Mesenchymal stem cell (in vitro differentiated cells and primary cell): ENCODE results near the gene ISLR2.

Source experiments
- DNase-seq: peaks from one replicate; pipeline ENCODE4 v3.0.0-alpha.2; 2013
- H2AFZ ChIP-seq: one replicate; pipeline ENCODE4 v1.6.1; 2013; ENCODE audit warnings: low read depth, mild to moderate bottlenecking, control low read depth, inconsistent platforms, low read length, moderate library complexity
- H2AK5ac ChIP-seq: 2 replicates; pipeline ENCODE4 v1.6.1; 2013; ENCODE audit warnings: low read length, moderate library complexity, mild to moderate bottlenecking, inconsistent platforms; ENCODE audit not compliant: severe bottlenecking
- H2BK120ac ChIP-seq: one replicate; pipeline ENCODE4 v1.6.1; 2013; ENCODE audit warnings: low read depth, mild to moderate bottlenecking, inconsistent platforms, low read length, moderate library complexity
- H2BK12ac ChIP-seq, 2 experiments: one replicate each; pipeline ENCODE4 v1.6.1; 2013; ENCODE audit warnings: inconsistent platforms in 2 of 2, low read length in 2 of 2, mild to moderate bottlenecking in 2 of 2, moderate library complexity in 2 of 2, control low read depth in 1 of 2
- H2BK15ac ChIP-seq: one replicate; pipeline ENCODE4 v1.6.1; 2013; ENCODE audit warnings: mild to moderate bottlenecking, low read depth, inconsistent platforms; ENCODE audit not compliant: poor library complexity, severe bottlenecking
- H2BK5ac ChIP-seq: 2 replicates; pipeline ENCODE4 v1.6.1; 2013; ENCODE audit warnings: low read depth, mild to moderate bottlenecking, low read length, control low read depth, inconsistent platforms; ENCODE audit not compliant: poor library complexity, severe bottlenecking
- H3K14ac ChIP-seq, 2 experiments: one replicate each; pipeline ENCODE4 v1.6.1; 2013; ENCODE audit warnings: inconsistent platforms in 2 of 2, low read length in 2 of 2, control low read depth in 1 of 2, mild to moderate bottlenecking in 1 of 2, moderate library complexity in 1 of 2
- H3K18ac ChIP-seq, 2 experiments: one replicate each; pipeline ENCODE4 v1.6.1; 2013; ENCODE audit warnings: inconsistent platforms in 2 of 2, low read length in 2 of 2, control low read depth in 1 of 2, low read depth in 1 of 2, mild to moderate bottlenecking in 1 of 2
- H3K23ac ChIP-seq, 2 experiments: one replicate each; pipeline ENCODE4 v1.6.1; 2013; ENCODE audit warnings: inconsistent platforms in 2 of 2, low read length in 2 of 2, mild to moderate bottlenecking in 2 of 2, moderate library complexity in 2 of 2, control low read depth in 1 of 2
- H3K27ac ChIP-seq: 2 replicates; pipeline ENCODE4 v1.5.1; 2013; ENCODE audit warnings: mild to moderate bottlenecking, moderate library complexity, low read length, control low read depth, inconsistent platforms; ENCODE audit not compliant: poor library complexity, severe bottlenecking
- H3K27me3 ChIP-seq, 2 experiments: 2 replicates each; pipeline versions ENCODE4 v1.6.1 to v1.7.0; 2013; ENCODE audit warnings: low read length in 2 of 2, mild to moderate bottlenecking in 2 of 2, moderate library complexity in 2 of 2, control low read depth in 1 of 2, inconsistent platforms in 1 of 2; ENCODE audit not compliant: control insufficient read depth in 1 of 2, insufficient read depth in 1 of 2
- H3K36me3 ChIP-seq, 2 experiments: 2 replicates each; pipeline versions ENCODE4 v1.6.1 to v1.7.0; 2013; ENCODE audit warnings: low read length in 2 of 2, control low read depth in 1 of 2, inconsistent platforms in 1 of 2, low read depth in 1 of 2, mild to moderate bottlenecking in 1 of 2; ENCODE audit not compliant: insufficient read depth in 2 of 2, control insufficient read depth in 1 of 2
- H3K4ac ChIP-seq, 2 experiments: one replicate each; pipeline ENCODE4 v1.6.1; 2013; ENCODE audit warnings: inconsistent platforms in 2 of 2, low read length in 2 of 2, mild to moderate bottlenecking in 2 of 2, moderate library complexity in 2 of 2, control low read depth in 1 of 2, low read depth in 1 of 2
- H3K4me1 ChIP-seq: 2 replicates; pipeline ENCODE4 v1.6.1; 2013; ENCODE audit warnings: low read depth, low read length, control low read depth; ENCODE audit not compliant: control insufficient read depth, insufficient read depth
- H3K4me2 ChIP-seq: 2 replicates; pipeline ENCODE4 v1.6.1; 2013; ENCODE audit warnings: low read length, mild to moderate bottlenecking, inconsistent platforms; ENCODE audit not compliant: poor library complexity, severe bottlenecking
- H3K4me3 ChIP-seq, 2 experiments: 2 replicates each; pipeline versions ENCODE4 v1.5.1 to v1.7.0; 2013; ENCODE audit warnings: low read length in 2 of 2, mild to moderate bottlenecking in 2 of 2, control low read depth in 1 of 2, low read depth in 1 of 2; ENCODE audit not compliant: insufficient read depth in 1 of 2
- H3K79me1 ChIP-seq: replicated peaks from 2 replicates; pipeline ENCODE4 v1.6.1; 2013; ENCODE audit warnings: mild to moderate bottlenecking, control low read depth, low read length, inconsistent platforms; ENCODE audit not compliant: poor library complexity, severe bottlenecking
- H3K9ac ChIP-seq: 2 replicates; pipeline ENCODE4 v1.7.0; 2013; ENCODE audit warnings: mild to moderate bottlenecking, low read length, moderate library complexity
- H3K9me3 ChIP-seq: 2 replicates; pipeline ENCODE4 v1.7.0; 2013; ENCODE audit warnings: mild to moderate bottlenecking, low read length; ENCODE audit not compliant: control insufficient read depth
- H4K8ac ChIP-seq: one replicate; pipeline ENCODE4 v1.6.1; 2013; ENCODE audit warnings: inconsistent platforms, mild to moderate bottlenecking, low read length, moderate library complexity
- H4K91ac ChIP-seq: one replicate; pipeline ENCODE4 v1.6.1; 2013; ENCODE audit warnings: mild to moderate bottlenecking, low read length, inconsistent platforms
- WGBS: methylation state at CpG from one replicate; pipeline ENCODE4 v1.1.7; 2013; ENCODE audit warnings: mixed read lengths; 5-methylcytosine and 5-hydroxymethylcytosine counted together

Gene ISLR2

DNA sequence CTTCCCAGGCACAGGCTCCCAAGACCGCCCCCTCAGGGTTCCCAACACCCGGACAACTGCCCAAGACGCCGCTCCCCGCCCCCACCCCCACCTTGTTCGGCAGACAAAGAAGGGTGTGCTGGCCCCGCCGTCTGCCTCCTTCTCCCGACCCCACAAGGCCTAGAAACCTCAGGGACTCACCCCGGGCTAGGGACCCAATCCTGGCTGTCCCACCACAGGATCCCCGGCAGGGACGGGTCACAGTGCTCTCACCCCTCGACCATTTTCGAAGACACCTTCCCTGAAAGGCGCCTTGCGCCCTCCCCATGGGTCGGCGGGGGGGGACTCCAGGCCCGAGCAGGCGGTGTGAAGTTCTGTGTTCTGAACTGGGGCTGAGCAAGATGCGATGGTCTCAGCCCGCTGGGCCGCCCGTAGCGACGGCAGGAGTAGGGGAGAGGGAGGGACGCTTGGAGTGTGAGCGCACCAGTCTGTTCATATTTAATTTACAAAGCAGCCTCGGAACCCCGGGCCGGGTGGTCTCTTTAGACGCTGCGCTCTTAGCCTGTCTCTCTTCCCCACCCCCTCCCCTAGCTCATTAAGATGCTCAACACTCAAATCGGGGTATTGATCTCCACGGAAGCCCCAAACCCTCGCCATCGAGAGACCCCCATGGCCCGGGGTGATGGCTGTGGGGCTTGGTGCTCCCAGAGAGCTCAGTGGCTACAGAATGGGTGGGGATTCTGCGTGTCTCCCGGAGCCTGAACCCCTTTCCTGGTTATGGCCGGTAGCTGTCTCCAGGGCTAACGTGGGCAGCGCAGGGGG lies 1.4 kb upstream of the ISLR2 start:
- DNase-seq: no peak
- H2AFZ ChIP-seq: no peak overlapping the region
- no peak overlapping the region for H2BK120ac ChIP-seq
- H3K36me3 ChIP-seq: peaks cover 0 to 8% of the 10 kb centered on the region in 2 experiments
- no peak overlapping the region for H3K9ac ChIP-seq
- H3K79me1 ChIP-seq: no peaks in the 10 kb centered on the region
- no peaks in the 10 kb centered on the region for H3K9me3 ChIP-seq
- WGBS: 2% methylated on average over 40 of the region's 43 CpGs
- no peak overlapping the region for H3K18ac ChIP-seq
- peaks cover 82 to 83% of the 10 kb centered on the region in 2 experiments for H3K27me3 ChIP-seq
- H2BK12ac ChIP-seq: peak overlapping the region in 1 of 2 experiments; percentile 23
- H4K8ac ChIP-seq: no peak overlapping the region
- no peak overlapping the region for H2BK5ac ChIP-seq
- no peak overlapping the region for H3K27ac ChIP-seq
- peak overlapping the region; percentile 23 for H3K4me2 ChIP-seq
- no peak overlapping the region for H2AK5ac ChIP-seq
- peaks cover 33% of the 10 kb centered on the region for H3K4me1 ChIP-seq
- H3K14ac ChIP-seq: no peak overlapping the region
- no peak overlapping the region for H3K4ac ChIP-seq
- H2BK15ac ChIP-seq: no peak overlapping the region
- no peak overlapping the region for H3K23ac ChIP-seq
- H4K91ac ChIP-seq: no peak overlapping the region
- peak overlapping the region; percentile 20 to 29 for H3K4me3 ChIP-seq

DNA sequence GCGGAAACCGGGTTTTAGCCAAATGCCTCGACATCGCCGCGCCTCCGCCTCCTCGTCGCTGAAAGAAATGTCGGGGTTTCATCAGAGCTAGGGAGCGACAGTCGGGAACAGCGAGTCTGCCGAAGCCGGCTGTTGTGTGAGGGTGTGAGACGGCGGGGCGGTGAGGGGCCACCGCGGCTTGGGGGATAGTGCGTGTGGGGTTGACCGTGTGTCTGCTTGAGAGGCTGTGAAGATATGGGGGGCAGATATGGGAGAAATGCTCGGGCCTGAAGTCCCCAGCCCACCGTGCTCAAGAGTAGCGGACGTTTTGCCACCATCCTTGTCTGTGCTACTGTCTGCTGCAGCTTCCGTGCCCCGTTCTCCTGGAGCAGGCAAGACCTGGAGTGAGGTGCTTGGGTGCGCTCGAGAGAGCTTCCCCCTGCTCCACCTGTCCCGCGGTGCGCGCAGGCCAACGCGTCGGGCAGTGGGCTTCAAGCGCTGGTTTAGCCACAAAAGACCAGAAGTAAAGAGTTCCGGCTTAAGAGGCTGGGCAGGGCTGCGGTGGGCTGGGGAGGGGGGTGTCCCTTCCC lies 716 bp upstream of the ISLR2 start:
- peaks cover 36% of the 10 kb centered on the region for H3K4me1 ChIP-seq
- H2BK5ac ChIP-seq: no peak overlapping the region
- peak overlapping the region; percentile 29 to 31 for H3K4me3 ChIP-seq
- no peak overlapping the region for H3K9ac ChIP-seq
- no peak overlapping the region for H3K18ac ChIP-seq
- no peak overlapping the region for H2BK15ac ChIP-seq
- H2BK120ac ChIP-seq: no peak overlapping the region
- H3K9me3 ChIP-seq: no peaks in the 10 kb centered on the region
- 2% methylated on average over 38 of the region's 40 CpGs for WGBS
- H3K23ac ChIP-seq: no peak overlapping the region
- H3K14ac ChIP-seq: no peak overlapping the region
- peaks cover 0 to 13% of the 10 kb centered on the region in 2 experiments for H3K36me3 ChIP-seq
- H3K79me1 ChIP-seq: no peaks in the 10 kb centered on the region
- no peak overlapping the region for H2AK5ac ChIP-seq
- H3K27ac ChIP-seq: no peak overlapping the region
- H4K91ac ChIP-seq: no peak overlapping the region
- H2AFZ ChIP-seq: no peak overlapping the region
- peaks cover 81 to 83% of the 10 kb centered on the region in 2 experiments for H3K27me3 ChIP-seq
- H2BK12ac ChIP-seq: no peak overlapping the region
- H3K4ac ChIP-seq: no peak overlapping the region
- no peak for DNase-seq
- H4K8ac ChIP-seq: no peak overlapping the region
- peak overlapping the region; percentile 12 for H3K4me2 ChIP-seq

- Histone ChIP-seq H3K9ac (no peak overlapping the region), H2BK15ac (no peak overlapping the region), H3K36me3 (peaks cover 0 to 14% of the 10 kb centered on the region in 2 experiments), H3K4me1 (peaks cover 46% of the 10 kb centered on the region), H2BK120ac (no peak overlapping the region), H2AFZ (no peak overlapping the region), H3K27me3 (peaks cover 77 to 79% of the 10 kb centered on the region in 2 experiments), H3K27ac (no peak overlapping the region), H3K14ac (peak overlapping the region in 1 of 2 experiments; percentile 7), H3K18ac (no peak overlapping the region), H3K23ac (peak overlapping the region in 1 of 2 experiments; percentile 60), H4K91ac (no peak overlapping the region), H3K4me2 (no peak overlapping the region), H4K8ac (no peak overlapping the region), H2BK12ac (no peak overlapping the region), H2BK5ac (no peak overlapping the region), H2AK5ac (no peak overlapping the region), H3K4me3 (no peak overlapping the region), H3K79me1 (no peaks in the 10 kb centered on the region), H3K9me3 (no peaks in the 10 kb centered on the region), H3K4ac (no peak overlapping the region)
- 9% methylated on average over 27 of the region's 28 CpGs for WGBS
- no peak for DNase-seq
Measured at GRCh38 chr15:74130849-74131627, 652 bp downstream of the ISLR2 start.
